A549 (cell line): ENCODE data around the gene PTX4. TPM values are rescaled to one million over a fixed set of nuclear protein-coding genes. Genes with fewer than 3 reads are reported as not detected.

Experiments
- ATAC-seq, 2 experiments: fragments of 200-7000 bp in 1 of 2; fragments of >200 bp in 1 of 2; cut with Nextera tagmentation in 1 of 2; cut with Tn5 transposase in 1 of 2; 3 replicates each; pipeline versions ENCODE4 v1.8.0 to v1.9.1; 2018 to 2020; ENCODE audit warnings: mild to moderate bottlenecking in 1 of 2, moderate library complexity in 1 of 2
- CTCF ChIA-PET: fragments of 300-600 bp; sonication (Branson Sonifier 250); formaldehyde crosslinking; extraction: SDS; loops from one replicate; lab custom pipeline; 2021; ENCODE audit warnings: antibody characterized with exemption, inconsistent platforms; lab: Yijun Ruan, JAX
- POLR2A ChIA-PET: fragments of 350-600 bp; formaldehyde crosslinking; extraction: SDS; loops from one replicate; lab custom pipeline; 2021; ENCODE audit warnings: antibody characterized with exemption, inconsistent platforms; lab: Yijun Ruan, JAX
- DNase-seq, 2 experiments: peaks; one replicate each; pipeline versions ENCODE4 v3.0.0 to v3.0.0-alpha.2; 2011 to 2016; ENCODE audit warnings: low read depth in 1 of 2, low spot score in 1 of 2
- FAIRE-seq: peaks from 2 replicates; lab custom pipeline; 2011; peaks lifted over from hg19 to GRCh38; lab: Jason Lieb, UNC
- H3K27ac ChIP-seq, 2 experiments: fragments of >200 bp; sonication (Bioruptor Twin); formaldehyde crosslinking; 3 replicates each; pipeline ENCODE4 v1.5.1; 2016 to 2017
- H3K4me1 ChIP-seq: fragments of >200 bp; sonication (Bioruptor Twin); formaldehyde crosslinking; 3 replicates; pipeline ENCODE4 v1.6.1; 2016
- H3K4me2 ChIP-seq: fragments of >200 bp; sonication (Bioruptor Twin); formaldehyde crosslinking; 3 replicates; pipeline ENCODE4 v1.6.1; 2016
- H3K4me3 ChIP-seq: fragments of >200 bp; sonication (Bioruptor Twin); formaldehyde crosslinking; 3 replicates; pipeline ENCODE4 v1.5.1; 2016
- H3K9me3 ChIP-seq: fragments of >200 bp; sonication (Bioruptor Twin); formaldehyde crosslinking; 3 replicates; pipeline ENCODE4 v1.6.1; 2016
- CBX8 ChIP-seq: fragments of 200-600 bp; sonication (generic); IDR thresholded peaks from 2 replicates; pipeline ENCODE4 v1.6.1; 2016
- E2F6 ChIP-seq: IDR thresholded peaks from 2 replicates; pipeline ENCODE4 v1.6.1; 2012; ENCODE audit warnings: low read depth, borderline replicate concordance
- EHF ChIP-seq: fragments of 250-450 bp; sonication (Bioruptor Pico); IDR thresholded peaks from 2 replicates; pipeline ENCODE4 v1.5.0; 2020; ENCODE audit warnings: mild to moderate bottlenecking
- ELK1 ChIP-seq: fragments of 150-350 bp; IDR thresholded peaks from 2 replicates; pipeline ENCODE4 v1.6.1; 2014; ENCODE audit warnings: low read depth, mild to moderate bottlenecking, low read length
- EP300 ChIP-seq, 2 experiments: fragments of >200 bp; sonication (Bioruptor Twin); formaldehyde crosslinking; IDR thresholded peaks; 2 replicates in 1 of 2; 3 replicates in 1 of 2; pipeline ENCODE4 v1.6.1; 2016 to 2017
- ESRRA ChIP-seq: fragments of 150-350 bp; IDR thresholded peaks from 2 replicates; pipeline ENCODE4 v1.6.1; 2014; ENCODE audit warnings: mild to moderate bottlenecking, low read length, borderline replicate concordance
- FOSB ChIP-seq: fragments of 250-450 bp; sonication (Bioruptor Pico); IDR thresholded peaks from 2 replicates; pipeline ENCODE4 v1.5.0; 2020; ENCODE audit warnings: mild to moderate bottlenecking, moderate library complexity
- FOSL2 ChIP-seq, 2 experiments: fragments of 450-650 bp in 1 of 2; fragments of >200 bp in 1 of 2; sonication (Bioruptor Twin) in 1 of 2; formaldehyde crosslinking; IDR thresholded peaks; 2 replicates each; pipeline versions ENCODE4 v1.5.0 to v1.6.1; 2016 to 2020; ENCODE audit warnings: mild to moderate bottlenecking in 1 of 2, moderate library complexity in 1 of 2
- FOXS1 ChIP-seq: fragments of 250-450 bp; sonication (Bioruptor Pico); IDR thresholded peaks from 2 replicates; pipeline ENCODE4 v1.5.0; 2020; ENCODE audit warnings: mild to moderate bottlenecking, moderate library complexity
- HEYL ChIP-seq: fragments of 250-450 bp; sonication (Bioruptor Pico); IDR thresholded peaks from 2 replicates; pipeline ENCODE4 v1.8.0; 2021; ENCODE audit warnings: mild to moderate bottlenecking, moderate library complexity
- HOXB13 ChIP-seq: fragments of 250-450 bp; sonication (Bioruptor Pico); IDR thresholded peaks from 2 replicates; pipeline ENCODE4 v1.5.0; 2020; ENCODE audit warnings: low read depth, mild to moderate bottlenecking, moderate library complexity
- JUNB ChIP-seq: fragments of >200 bp; sonication (Bioruptor Twin); formaldehyde crosslinking; IDR thresholded peaks from 2 replicates; pipeline ENCODE4 v1.6.1; 2016
- KDM1A ChIP-seq: fragments of 200-600 bp; sonication (generic); IDR thresholded peaks from 2 replicates; pipeline ENCODE4 v1.6.1; 2016; ENCODE audit warnings: low read depth, mild to moderate bottlenecking
- KDM5A ChIP-seq: fragments of 200-600 bp; sonication (generic); IDR thresholded peaks from 2 replicates; pipeline ENCODE4 v1.6.1; 2016; ENCODE audit warnings: antibody characterized with exemption, mild to moderate bottlenecking
- MAFK ChIP-seq: fragments of 450-650 bp; IDR thresholded peaks from 2 replicates; pipeline ENCODE4 v1.6.1; 2014; ENCODE audit not compliant: partially characterized antibody
- MAZ ChIP-seq: fragments of 150-350 bp; IDR thresholded peaks from 2 replicates; pipeline ENCODE4 v1.6.1; 2014; ENCODE audit warnings: antibody characterized with exemption, low read depth, low read length, borderline replicate concordance
- MYC ChIP-seq: IDR thresholded peaks from 2 replicates; pipeline ENCODE4 v1.6.1; 2012; ENCODE audit warnings: mild to moderate bottlenecking, inconsistent platforms, low read length, improper control_type of control experiment, borderline replicate concordance
- NFE2L2 ChIP-seq: fragments of 150-350 bp; conservative IDR thresholded peaks from 2 replicates; pipeline ENCODE4 v1.6.1; 2014; ENCODE audit warnings: low read length
- PBX3 ChIP-seq: IDR thresholded peaks from 2 replicates; pipeline ENCODE4 v1.6.1; 2012
- PHF8 ChIP-seq: fragments of 200-600 bp; sonication (generic); IDR thresholded peaks from 2 replicates; pipeline ENCODE4 v1.6.1; 2016; ENCODE audit warnings: low read depth, mild to moderate bottlenecking, antibody characterized with exemption, moderate library complexity, borderline replicate concordance
- POLR2A ChIP-seq: IDR thresholded peaks from 2 replicates; pipeline ENCODE4 v1.6.1; 2012; ENCODE audit warnings: mild to moderate bottlenecking, low read length
- RCOR1 ChIP-seq: fragments of 150-350 bp; IDR thresholded peaks from 2 replicates; pipeline ENCODE4 v1.6.1; 2014; ENCODE audit warnings: antibody characterized with exemption, low read length, low read depth
- RNF2 ChIP-seq: fragments of 200-600 bp; sonication (generic); IDR thresholded peaks from 2 replicates; pipeline ENCODE4 v1.6.1; 2016; ENCODE audit warnings: low read depth, mild to moderate bottlenecking, antibody characterized with exemption, moderate library complexity, borderline replicate concordance
- SMC3 ChIP-seq: fragments of >200 bp; sonication (Bioruptor Twin); formaldehyde crosslinking; IDR thresholded peaks from 3 replicates; pipeline ENCODE4 v1.6.1; 2018; ENCODE audit warnings: inconsistent platforms
- SREBF2 ChIP-seq: fragments of 450-650 bp; IDR thresholded peaks from 2 replicates; pipeline ENCODE4 v1.6.1; 2014; ENCODE audit warnings: mild to moderate bottlenecking, moderate library complexity
- USF2 ChIP-seq: fragments of 450-650 bp; IDR thresholded peaks from 2 replicates; pipeline ENCODE4 v1.6.1; 2014; ENCODE audit warnings: antibody characterized with exemption
- ZC3H11A ChIP-seq: fragments of 450-650 bp; IDR thresholded peaks from 2 replicates; pipeline ENCODE4 v1.6.1; 2014; ENCODE audit warnings: antibody characterized with exemption, mild to moderate bottlenecking
- ZSCAN20 ChIP-seq: fragments of 250-450 bp; sonication (Bioruptor Pico); IDR thresholded peaks from 2 replicates; pipeline ENCODE4 v1.8.0; 2022; ENCODE audit warnings: mild to moderate bottlenecking, moderate library complexity
- WGBS: methylation state at CpG from one replicate; pipeline ENCODE4 v1.1.6; 2017; ENCODE audit errors: missing lambda C conversion rate; 5-methylcytosine and 5-hydroxymethylcytosine counted together
- polyA plus RNA-seq, 4 experiments: library from polyadenylated mRNA; depleted of rRNA in 3 of 4; stranded (reverse); fragments of >200 nt; fragmentation: RNase III in 1 of 4; extraction: RNeasy Plus Mini Kit Qiagen cat#74134 plus additional on column Dnase treatment in 1 of 4; gene quantifications; 2 replicates in 3 of 4; 3 replicates in 1 of 4; pipeline ENCODE4 v1.2.3, GENCODE V29; 2011 to 2017

Gene PTX4
- polyA plus RNA-seq, 2 of the 4 experiments (the other 2 are of a cell fraction) = not detected

GRCh38 chr16:1450841-1451240, 37.9 kb downstream of the PTX4 start (continued):
- TF ChIP-seq ELK1 = no peak
- no peak for TF ChIP-seq HOXB13 (CRISPR knock-in tag)
- no peak for TF ChIP-seq RCOR1
- TF ChIP-seq, all 56 proteins: peak for 0

GRCh38 chr16:1450218-1450617, 38.5 kb downstream of the PTX4 start:
- no peak for FAIRE-seq
- Histone ChIP-seq H3K27ac (no peak overlapping the region), H3K9me3 (no peaks in the 10 kb centered on the region), H3K4me3 (no peak overlapping the region), H3K4me1 (no peaks in the 10 kb centered on the region), H3K4me2 (no peak overlapping the region)
- 94% methylated on average over 23 of the region's 29 CpGs for WGBS
- no peak for DNase-seq
- ChIA-PET CTCF (interaction anchor here (1.1 kb wide), 1 partner anchor 12 kb away, joined by 3 read pairs; no protein-coding TSS in a partner anchor), POLR2A (no interaction called here)
- TF ChIP-seq POLR2A = no peak
- no peak for TF ChIP-seq MAZ
- no peak for TF ChIP-seq JUNB
- no peak for TF ChIP-seq EHF
- no peak for TF ChIP-seq RNF2
- TF ChIP-seq SMC3 = no peak
- no peak for TF ChIP-seq FOSB (CRISPR knock-in tag)
- no peak for TF ChIP-seq USF2
- TF ChIP-seq PBX3 = no peak
- TF ChIP-seq EP300 (IDR thresholded peaks at IDR 0.05) = no peak
- no peak for TF ChIP-seq MAFK
- TF ChIP-seq NFE2L2 = no peak
- no peak for TF ChIP-seq CBX8
- TF ChIP-seq ELK1 = no peak
- no peak for TF ChIP-seq SREBF2
- ATAC-seq = peak in 1 of 2 experiments; percentile 43; a peak in 3 of 6 replicates

- POLR2A ChIA-PET = no interaction called here
- DNase-seq (no peak), FAIRE-seq (no peak), ATAC-seq (no peak)
- H3K9me3 ChIP-seq = no peaks in the 10 kb centered on the region
- CTCF ChIA-PET = no interaction called here
- no peak overlapping the region for H3K27ac ChIP-seq
- TF ChIP-seq PHF8 (no peak), KDM1A (no peak), MYC (no peak), E2F6 (no peak), ZSCAN20 (CRISPR knock-in tag) (no peak), KDM5A (no peak), NFE2L2 (no peak), USF2 (no peak), FOSL2 (IDR thresholded peaks at IDR 0.05) (no peak), FOSL2 (CRISPR knock-in tag; IDR thresholded peaks at IDR 0.05) (no peak), POLR2A (no peak), HEYL (CRISPR knock-in tag) (no peak), ZC3H11A (no peak), ESRRA (no peak), JUNB (no peak), FOXS1 (CRISPR knock-in tag) (no peak)
- H3K4me2 ChIP-seq = no peak overlapping the region
- WGBS = 94% methylated on average over 24 of the region's 25 CpGs
- no peaks in the 10 kb centered on the region for H3K4me1 ChIP-seq
- H3K4me3 ChIP-seq = no peak overlapping the region
These were observed 39.4 kb downstream of the PTX4 start for GRCh38 chr16:1449201-1449788.
